ENCODE measurements around the gene PLCB4.

DNA sequence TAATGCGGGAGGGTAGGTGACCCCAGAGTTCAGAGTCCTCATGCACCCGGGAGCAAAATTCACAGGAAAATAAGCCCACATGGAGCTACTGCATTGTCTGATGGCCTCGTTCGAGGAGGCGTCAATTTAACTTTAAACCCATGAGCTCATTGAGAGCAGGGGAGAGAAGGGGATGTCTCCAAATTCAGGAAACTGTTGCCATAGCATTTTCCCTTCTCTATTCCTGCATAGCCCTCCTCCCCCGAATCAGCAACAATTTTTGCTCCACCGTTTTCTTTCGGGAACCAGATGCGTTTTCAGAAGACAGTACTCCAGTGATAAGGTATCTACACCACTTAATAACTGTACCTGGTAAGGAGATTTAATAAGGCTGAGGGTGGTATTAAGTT lies 445.2 kb downstream of the PLCB4 start:
- TF ChIP-seq, protein P1, sequence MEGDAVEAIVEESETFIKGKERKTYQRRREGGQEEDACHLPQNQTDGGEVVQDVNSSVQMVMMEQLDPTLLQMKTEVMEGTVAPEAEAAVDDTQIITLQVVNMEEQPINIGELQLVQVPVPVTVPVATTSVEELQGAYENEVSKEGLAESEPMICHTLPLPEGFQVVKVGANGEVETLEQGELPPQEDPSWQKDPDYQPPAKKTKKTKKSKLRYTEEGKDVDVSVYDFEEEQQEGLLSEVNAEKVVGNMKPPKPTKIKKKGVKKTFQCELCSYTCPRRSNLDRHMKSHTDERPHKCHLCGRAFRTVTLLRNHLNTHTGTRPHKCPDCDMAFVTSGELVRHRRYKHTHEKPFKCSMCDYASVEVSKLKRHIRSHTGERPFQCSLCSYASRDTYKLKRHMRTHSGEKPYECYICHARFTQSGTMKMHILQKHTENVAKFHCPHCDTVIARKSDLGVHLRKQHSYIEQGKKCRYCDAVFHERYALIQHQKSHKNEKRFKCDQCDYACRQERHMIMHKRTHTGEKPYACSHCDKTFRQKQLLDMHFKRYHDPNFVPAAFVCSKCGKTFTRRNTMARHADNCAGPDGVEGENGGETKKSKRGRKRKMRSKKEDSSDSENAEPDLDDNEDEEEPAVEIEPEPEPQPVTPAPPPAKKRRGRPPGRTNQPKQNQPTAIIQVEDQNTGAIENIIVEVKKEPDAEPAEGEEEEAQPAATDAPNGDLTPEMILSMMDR (IDR thresholded peaks at IDR 0.05), result no peak
- no peak for TF ChIP-seq POLR2A (IDR thresholded peaks at IDR 0.05)
